GM12875 (cell line): ENCODE measurements around the gene LRP2.

Experiments used
- H3K4me3 ChIP-seq: one replicate; pipeline ENCODE4 v1.5.1; 2011; ENCODE audit warnings: low read depth, low read length, control low read depth
- TF ChIP-seq, protein P1 (sequence below): IDR thresholded peaks from 2 replicates; pipeline ENCODE4 v1.5.1; 2011; ENCODE audit warnings: low read depth, mild to moderate bottlenecking, control low read depth, inconsistent platforms, low read length, moderate library complexity, borderline replicate concordance; ENCODE audit not compliant: insufficient read depth

LRP2 gene

DNA sequence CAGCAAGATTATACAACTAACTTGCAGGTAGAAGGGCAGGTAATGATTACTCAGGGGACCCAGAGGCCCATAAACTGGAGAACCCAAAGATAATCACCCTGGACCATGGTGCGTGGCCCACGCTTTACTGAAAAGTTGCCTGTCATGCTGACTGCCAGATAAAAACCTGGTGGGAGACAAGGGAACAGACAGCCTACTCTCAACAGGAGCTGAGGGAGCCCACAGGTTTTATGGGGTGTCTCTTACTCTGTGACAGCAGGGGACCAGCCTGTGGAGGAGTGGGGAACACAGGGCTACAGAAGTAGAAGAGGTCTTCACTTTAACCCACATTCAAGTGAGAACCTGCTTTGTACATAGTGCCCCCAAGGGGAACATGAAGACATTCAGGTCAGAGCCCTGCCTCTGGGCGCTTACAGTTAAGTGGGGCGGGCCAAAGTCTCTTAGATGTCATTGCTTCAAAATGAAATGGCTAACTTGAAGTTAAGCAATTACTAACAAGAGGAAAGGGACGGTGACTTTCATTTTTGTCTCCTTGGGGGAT lies 232.6 kb downstream of the LRP2 start:
- TF ChIP-seq, protein P1, sequence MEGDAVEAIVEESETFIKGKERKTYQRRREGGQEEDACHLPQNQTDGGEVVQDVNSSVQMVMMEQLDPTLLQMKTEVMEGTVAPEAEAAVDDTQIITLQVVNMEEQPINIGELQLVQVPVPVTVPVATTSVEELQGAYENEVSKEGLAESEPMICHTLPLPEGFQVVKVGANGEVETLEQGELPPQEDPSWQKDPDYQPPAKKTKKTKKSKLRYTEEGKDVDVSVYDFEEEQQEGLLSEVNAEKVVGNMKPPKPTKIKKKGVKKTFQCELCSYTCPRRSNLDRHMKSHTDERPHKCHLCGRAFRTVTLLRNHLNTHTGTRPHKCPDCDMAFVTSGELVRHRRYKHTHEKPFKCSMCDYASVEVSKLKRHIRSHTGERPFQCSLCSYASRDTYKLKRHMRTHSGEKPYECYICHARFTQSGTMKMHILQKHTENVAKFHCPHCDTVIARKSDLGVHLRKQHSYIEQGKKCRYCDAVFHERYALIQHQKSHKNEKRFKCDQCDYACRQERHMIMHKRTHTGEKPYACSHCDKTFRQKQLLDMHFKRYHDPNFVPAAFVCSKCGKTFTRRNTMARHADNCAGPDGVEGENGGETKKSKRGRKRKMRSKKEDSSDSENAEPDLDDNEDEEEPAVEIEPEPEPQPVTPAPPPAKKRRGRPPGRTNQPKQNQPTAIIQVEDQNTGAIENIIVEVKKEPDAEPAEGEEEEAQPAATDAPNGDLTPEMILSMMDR: no peak
- no peak overlapping the region for H3K4me3 ChIP-seq

DNA sequence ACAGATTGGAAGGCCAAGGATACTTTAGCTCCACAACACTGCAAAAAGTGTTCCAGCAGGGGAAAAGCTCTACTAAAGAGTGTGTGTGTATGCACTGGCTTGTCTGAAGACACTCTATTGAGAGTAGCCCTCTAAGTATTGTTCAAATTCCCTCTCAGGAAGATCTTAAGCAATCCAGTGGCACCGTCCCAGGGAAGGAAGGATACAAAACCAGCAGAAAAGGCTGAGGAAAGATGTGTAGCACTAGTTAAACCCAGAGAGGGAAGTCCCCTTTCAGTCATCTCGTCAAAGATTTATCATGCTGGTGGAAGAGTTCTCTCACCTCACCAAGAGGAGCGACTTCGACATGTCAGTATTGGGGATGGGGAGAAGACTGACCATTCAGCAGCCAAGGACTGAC lies 242.5 kb downstream of the LRP2 start:
- TF ChIP-seq, protein P1: no peak
- H3K4me3 ChIP-seq: no peak overlapping the region

- H3K4me3 ChIP-seq: no peak overlapping the region
- TF ChIP-seq, protein P1: no peak
These were observed 243.1 kb downstream of the LRP2 start for GRCh38 chr2:169119123-169119760.

DNA sequence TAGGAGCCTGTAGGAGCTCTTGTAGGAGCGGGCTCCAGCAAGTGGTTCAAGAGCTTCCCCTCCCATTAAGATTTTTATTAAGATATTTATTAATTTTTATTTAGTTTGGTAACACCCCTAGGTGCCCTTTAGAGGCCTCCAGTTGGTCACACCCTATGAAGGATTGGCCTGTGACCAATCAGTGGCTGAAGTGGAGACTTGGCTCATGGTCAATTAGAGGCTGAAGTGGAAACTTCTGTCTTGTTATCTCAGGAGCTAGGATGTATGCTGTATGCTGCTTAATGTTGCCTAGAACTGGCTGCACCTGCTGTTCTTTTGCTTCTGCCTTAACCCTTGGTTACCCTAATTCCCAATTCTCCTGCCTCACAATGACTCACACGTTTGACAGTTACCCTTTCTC lies 244.3 kb downstream of the LRP2 start:
- TF ChIP-seq, protein P1: no peak
- H3K4me3 ChIP-seq: no peak overlapping the region

DNA sequence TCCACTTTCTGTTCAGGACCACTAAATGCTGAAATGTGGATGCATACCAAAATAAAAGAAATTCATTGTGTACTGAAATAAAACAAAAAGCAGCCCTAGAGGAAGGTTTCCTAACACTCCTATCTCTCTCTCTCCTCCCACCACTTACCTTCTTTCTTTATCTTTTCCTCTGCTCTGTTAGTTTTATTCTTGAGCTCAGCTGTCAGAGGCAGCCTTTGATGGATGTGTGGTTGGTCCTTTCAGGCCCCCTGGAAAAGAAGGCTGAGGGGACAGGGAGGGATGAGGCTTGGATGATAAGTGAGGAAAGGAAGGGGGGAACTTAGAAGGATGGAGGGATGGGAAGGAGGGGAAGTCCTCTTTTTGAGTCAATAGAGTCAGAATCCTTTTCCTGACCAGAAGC lies 245.3 kb downstream of the LRP2 start:
- no peak overlapping the region for H3K4me3 ChIP-seq
- TF ChIP-seq, protein P1: no peak

DNA sequence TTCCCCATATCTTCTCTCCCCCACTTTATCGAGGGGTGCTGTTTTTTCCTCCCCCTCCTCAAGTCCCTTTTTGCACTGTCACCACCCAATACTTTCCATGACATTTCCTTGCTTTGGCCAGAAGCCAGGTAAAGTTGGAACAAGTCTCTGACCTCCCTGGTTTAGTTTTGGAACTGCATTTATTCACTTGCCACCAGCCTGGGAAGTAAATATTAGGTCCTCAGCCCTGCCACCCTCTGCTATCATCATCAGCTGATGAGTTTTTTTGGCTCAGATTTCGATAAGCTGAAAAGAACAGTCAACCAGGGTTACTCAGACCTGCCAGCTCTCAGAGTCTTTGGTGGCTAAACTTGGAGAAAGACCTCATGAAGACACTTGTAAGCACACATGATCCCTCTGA lies 246.0 kb downstream of the LRP2 start:
- no peak overlapping the region for H3K4me3 ChIP-seq
- TF ChIP-seq, protein P1: no peak

DNA sequence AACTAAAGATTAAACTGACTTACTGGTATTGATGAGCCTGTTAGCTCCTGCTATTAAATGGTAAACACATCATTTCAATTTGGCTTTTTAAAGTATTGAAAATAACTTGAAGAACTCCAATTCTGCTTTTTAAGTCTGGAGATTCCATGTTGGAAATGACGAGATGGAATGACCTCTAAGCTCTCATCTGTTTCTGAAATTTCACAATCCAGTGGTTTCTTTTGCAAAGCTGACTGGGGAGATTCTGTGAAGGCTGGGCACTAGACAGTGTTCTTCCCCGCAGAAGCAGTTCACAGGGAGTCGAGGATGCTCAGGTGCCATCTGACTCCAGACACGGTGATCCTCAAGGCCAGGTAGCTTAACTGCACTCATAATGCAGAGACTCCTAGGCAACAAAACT lies 248.3 kb downstream of the LRP2 start:
- no peak overlapping the region for H3K4me3 ChIP-seq
- TF ChIP-seq, protein P1: no peak
